ENCODE results near the gene KIF6. TPM values are rescaled to one million over a fixed set of nuclear protein-coding genes. Genes with fewer than 3 reads are reported as not detected.

The KIF6 gene
- under 0.01 and 0.46 TPM in 2 replicates for total RNA-seq

GRCh38 chr6:39724787-39725631 lies at the start of gene KIF6:
KIF6 (minus strand) TSS chr6:39725408; CDS start chr6:39725310, 98 bp downstream.

GRCh38 chr6:39322306-39322850 lies 402.8 kb downstream of the KIF6 start, which contains the start of gene KCNK16:
KCNK16 (minus strand) TSS chr6:39322702; CDS start chr6:39322540, 162 bp downstream.

DNA sequence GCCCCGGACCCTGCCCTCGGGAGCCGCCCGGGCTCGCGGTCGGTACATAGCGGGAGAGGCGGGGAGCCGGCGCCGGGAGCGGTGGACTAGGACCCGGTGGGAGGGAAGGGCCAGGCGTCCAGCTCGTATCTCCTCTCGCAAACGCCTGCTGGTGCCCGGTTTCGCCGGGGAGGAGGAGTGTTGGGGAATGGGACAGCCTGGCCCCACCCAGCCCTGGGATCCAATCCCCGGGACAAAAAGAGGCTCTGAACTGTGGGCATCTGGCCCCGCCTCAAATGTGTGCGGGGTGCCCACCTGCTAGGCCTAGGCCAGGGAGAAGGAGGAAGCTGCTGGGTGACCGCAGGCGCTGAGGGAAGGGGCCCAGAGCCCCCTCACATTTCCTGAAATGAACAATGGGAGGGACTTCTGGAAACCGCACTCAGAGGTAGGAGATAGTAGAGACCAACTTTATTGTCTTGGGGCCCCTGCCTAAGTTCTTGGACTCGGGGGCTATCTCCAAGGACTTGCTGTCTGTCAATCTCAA lies 410.9 kb downstream of the KIF6 start, which contains the start of gene KCNK17:
TSS of gene KCNK17 (minus strand) at position 147 of the 523 bp plus-strand sequence. CDS start at position 48, 99 bp downstream.

Other genes with a start within 250 kb of the KIF6 start
- 1.4 and 1.9 TPM in 2 replicates for gene DAAM2, start 67.0 kb upstream of the KIF6 start, total RNA-seq
- gene MOCS1, start 209.1 kb upstream of the KIF6 start, total RNA-seq = 8.0 and 10.4 TPM in 2 replicates